IPS-11a (cell line): ENCODE results near the gene BMP7.

Experiments used
- H3K4me3 ChIP-seq: one replicate; pipeline ENCODE4 v1.5.1; 2013; ENCODE audit warnings: low read depth, low read length, control low read depth

BMP7 gene

GRCh38 chr20:57266291-57267157 is at the start of gene BMP7:
Gene BMP7, minus strand, starts transcription at chr20:57266641. Its CDS starts 519 bp downstream, at chr20:57266122.
- peak within 1 kb of the TSS; percentile 73 for H3K4me3 ChIP-seq

DNA sequence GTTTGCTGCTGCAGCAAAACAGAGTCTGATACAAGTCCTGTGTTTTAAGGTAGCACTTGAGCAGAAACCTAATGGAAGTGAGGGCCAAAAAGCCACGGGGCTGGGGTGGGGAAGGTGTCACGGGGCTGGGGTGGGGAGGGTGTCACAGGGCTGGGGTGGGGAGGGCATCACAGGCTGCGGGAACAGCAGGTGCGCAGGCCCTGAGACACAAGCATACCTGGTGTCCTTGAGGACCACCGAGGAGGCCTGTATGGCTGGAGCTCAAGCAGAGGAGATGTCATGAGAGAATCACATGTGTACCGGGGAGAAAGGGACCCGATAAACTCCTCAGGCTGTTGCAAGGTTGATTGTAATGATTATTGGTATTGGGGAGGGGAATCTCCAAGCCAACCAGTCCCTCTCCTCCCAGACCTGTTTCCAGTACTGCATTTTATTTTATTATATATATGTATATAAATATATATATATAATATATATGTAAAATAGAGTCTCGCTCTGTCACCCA is 49.6 kb upstream of the BMP7 start:
- no peak overlapping the region for H3K4me3 ChIP-seq

GRCh38 chr20:57315083-57315975 is 48.9 kb upstream of the BMP7 start:
- H3K4me3 ChIP-seq = no peak overlapping the region

- H3K4me3 ChIP-seq = no peak overlapping the region
Observed at GRCh38 chr20:57313951-57314350, 47.5 kb upstream of the BMP7 start.

- no peak overlapping the region for H3K4me3 ChIP-seq
Observed at GRCh38 chr20:57313230-57313629, 46.8 kb upstream of the BMP7 start.

DNA sequence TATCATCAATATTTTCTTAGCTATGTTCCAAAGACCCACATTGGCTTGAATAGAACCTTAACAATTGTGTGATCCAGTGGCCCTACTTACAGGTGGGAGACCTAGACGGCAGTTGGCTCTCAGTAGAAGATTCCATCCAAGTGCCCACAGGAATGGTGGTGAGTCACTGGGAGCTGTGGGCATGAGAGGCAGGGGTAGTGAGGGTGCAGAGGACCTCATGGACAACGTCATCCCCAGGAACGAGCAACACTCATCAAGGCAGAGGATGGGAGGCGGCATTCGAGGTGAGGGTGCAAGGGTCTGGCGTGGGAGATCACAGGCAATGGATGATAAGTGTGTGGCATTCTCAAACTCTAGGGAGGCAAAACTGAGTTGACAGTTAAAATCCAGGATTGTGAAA is 45.7 kb upstream of the BMP7 start:
- no peak overlapping the region for H3K4me3 ChIP-seq

DNA sequence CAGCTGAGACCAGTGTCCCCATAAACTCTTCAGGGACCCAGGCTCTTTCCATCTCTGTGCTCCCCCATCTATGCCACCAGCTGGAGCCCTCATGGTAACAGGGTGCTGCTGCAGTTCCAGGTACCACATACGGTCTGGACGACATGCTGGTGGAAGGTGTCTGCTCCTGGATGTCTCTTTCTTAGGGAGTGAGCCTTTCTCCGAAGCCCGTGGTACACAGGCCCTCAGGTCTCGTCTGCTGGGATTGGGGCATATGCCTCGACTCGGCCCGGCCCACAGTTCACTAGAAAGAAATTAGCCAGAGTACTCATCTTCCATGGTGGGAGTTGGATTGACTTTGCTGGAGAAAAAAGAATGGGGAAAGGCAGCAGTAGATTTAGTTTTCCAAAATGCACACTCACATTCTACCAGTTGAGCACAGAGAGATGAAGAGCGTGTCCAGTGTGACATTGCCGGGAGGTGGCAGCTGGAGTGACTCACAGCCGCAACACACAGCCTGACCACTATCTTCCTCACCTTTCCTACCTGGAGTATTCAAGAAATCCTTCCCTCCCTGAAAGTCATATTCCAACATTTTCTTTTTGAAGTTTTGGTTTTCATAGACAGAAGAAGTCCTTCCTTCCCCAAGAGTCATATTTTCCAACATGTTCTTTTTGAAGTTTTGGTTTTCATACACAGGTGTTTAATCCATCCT is 44.5 kb upstream of the BMP7 start:
- H3K4me3 ChIP-seq = no peak overlapping the region

- H3K4me3 ChIP-seq = no peak overlapping the region
Observed at GRCh38 chr20:57309544-57310115, 43.2 kb upstream of the BMP7 start.

- no peak overlapping the region for H3K4me3 ChIP-seq
Observed at GRCh38 chr20:57308451-57309271, 42.2 kb upstream of the BMP7 start.

GRCh38 chr20:57306747-57307146 is 40.3 kb upstream of the BMP7 start:
- H3K4me3 ChIP-seq = no peak overlapping the region

- no peak overlapping the region for H3K4me3 ChIP-seq
Observed at GRCh38 chr20:57301026-57301425, 34.6 kb upstream of the BMP7 start.

GRCh38 chr20:57298457-57298856 is 32.0 kb upstream of the BMP7 start:
- H3K4me3 ChIP-seq = no peak overlapping the region

DNA sequence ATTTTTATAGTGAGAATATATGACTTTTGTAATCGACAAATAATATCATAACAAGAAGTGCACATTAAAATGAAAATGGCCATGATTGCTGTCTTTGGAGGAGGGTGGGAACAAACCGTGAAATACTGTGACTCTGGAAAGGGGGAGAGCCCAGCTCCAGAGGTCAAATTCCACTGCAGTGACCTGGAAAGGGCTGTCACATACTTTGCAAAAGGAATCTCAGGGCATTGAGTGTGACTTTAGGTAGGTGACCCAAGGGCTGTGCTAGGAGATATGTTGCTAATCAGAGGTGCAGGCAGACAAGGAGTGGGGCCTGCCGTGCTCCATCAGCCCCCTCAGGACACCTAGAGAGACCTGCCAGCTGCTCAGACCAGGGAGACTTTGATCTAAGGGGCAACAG is 28.1 kb upstream of the BMP7 start:
- no peak overlapping the region for H3K4me3 ChIP-seq

DNA sequence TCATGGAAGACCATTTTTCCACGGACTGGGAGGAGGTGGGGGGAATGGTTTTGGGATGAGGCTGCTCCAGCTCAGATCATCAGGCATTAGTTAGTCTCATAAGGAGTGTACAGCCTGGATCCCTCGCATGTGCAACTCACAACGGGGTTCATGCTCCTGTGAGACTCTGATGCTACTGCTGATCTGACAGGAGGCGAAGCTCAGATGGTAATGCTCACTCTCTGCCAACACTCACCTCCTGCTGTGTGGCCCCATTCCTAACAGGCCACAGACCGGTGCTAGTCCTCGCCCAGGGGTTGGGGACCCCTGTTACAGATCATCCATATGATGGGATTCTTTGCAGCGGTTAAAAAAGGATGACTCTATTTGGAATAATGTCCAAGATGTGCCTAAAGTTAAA is 27.6 kb upstream of the BMP7 start:
- H3K4me3 ChIP-seq = no peak overlapping the region

- H3K4me3 ChIP-seq = no peak overlapping the region
Observed at GRCh38 chr20:57292611-57293010, 26.2 kb upstream of the BMP7 start.

- H3K4me3 ChIP-seq = no peak overlapping the region
Observed at GRCh38 chr20:57291694-57292093, 25.3 kb upstream of the BMP7 start.

- H3K4me3 ChIP-seq = no peak overlapping the region
Observed at GRCh38 chr20:57291003-57291402, 24.6 kb upstream of the BMP7 start.

DNA sequence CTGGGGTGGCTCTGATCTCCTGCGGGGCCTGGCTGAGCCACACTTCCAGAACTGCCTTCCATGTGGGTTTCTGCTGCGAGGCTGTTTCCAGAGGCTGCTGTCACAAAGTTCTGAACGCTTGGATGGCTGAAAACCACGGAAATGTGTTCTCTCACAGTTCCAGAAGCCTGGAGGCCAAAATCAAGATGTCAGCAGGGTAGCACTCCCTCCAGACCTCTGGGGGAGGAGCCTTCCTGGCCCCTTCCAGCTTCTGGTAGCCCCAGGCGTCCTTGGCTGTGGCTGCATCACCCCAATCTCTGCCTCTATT is 23.7 kb upstream of the BMP7 start:
- no peak overlapping the region for H3K4me3 ChIP-seq

DNA sequence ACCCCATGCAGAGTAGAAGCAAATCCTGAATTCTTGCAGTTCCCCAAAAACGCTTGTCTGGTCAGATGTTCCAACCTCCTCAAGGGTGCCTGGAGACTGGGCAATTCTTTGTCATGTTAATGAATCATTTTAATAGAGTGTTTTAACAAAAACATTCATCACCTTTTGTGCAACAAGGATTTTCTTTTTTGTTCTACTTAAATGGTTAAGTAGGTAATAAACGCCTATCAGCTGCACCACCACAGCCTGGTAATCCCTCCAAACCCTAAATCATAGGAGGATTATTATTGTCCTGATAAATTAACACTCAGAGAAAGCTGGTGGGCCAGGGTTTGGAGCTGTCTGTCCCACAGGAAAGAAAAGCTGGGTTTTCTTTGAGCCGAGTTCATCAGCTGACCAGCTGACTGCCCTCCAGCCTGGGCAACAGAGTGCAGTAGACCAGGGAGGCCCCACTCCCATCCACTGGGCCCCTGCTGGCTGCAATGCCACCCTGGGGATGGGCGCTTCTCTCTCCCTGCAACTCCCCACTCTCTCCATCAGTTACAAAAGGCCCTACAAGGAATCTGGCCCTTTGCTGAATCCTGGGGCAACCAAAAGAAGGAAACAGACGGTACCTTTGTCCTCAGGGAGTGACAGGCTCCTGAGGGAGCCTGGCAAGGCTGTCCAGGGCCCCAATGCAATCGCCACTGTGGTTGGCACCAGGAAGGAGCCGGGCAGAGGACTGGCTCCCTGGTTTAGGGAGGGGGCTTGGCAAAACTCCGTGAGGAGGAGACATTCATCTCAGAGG is 23.1 kb upstream of the BMP7 start:
- H3K4me3 ChIP-seq = no peak overlapping the region
